ENCODE results near the gene DYNC1H1.

DNA sequence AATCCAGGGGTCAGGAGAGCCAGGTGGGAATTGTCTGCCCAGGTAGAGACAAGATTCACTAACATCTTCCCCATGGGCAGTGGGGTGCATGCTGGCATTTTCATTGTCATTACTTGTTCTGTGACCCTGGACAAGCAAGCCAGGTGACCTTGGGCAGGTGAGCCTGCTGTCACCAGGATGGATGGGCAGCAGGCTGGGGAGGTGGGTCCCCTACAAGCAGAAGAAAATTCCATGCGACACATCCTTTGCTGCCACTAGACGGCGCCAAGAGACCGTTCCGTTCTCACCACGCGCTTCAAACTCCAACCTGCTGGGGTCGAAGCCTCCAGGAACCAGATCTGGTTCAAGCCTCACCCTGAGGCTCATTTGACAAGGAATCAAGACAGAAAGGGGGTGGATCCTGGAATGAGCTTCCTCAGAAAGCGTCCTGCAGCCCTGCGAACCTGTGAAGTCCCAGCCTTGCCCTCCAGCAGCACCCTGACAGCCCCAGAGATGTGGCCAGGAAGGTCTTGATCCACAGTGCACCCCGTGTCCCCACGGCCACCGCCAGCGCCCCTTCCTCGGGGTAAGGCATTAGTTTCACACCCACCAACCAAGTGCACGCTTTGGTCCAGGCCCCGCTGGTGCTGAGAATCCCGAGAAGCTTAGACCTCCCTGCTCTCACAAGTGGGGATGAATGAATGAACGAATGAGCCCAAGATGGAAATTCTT lies 3.2 kb upstream of the DYNC1H1 start:
- TF ChIP-seq POLR2A (IDR thresholded peaks at IDR 0.05), result no peak
- peak; percentile 55 to 79 (median 73) for TF ChIP-seq CTCF (IDR thresholded peaks at IDR 0.05)
